ENCODE results near the gene CHST8.

The CHST8 gene

DNA sequence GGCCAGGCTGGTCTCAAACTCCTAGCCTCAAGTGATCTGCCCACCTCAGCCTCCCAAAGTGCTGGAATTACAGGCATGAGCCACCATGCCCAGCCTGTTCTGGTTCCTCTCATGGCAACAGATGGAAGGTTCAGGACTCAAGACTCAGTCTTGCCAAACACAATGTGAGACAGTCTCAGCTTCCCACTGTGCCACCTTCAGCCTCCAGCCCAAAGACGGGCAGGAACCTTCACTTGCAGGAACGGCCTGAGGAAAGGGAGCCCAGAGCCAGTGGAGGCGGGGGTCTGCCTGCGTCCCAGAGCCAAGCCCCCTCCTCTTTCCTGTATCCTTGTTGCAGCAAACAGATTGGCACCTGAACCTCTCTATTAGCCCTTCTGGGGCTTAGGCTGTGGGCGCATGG is 2.9 kb upstream of the CHST8 start:
- no peak for DNase-seq (ENCODE audit: low read depth)

DNA sequence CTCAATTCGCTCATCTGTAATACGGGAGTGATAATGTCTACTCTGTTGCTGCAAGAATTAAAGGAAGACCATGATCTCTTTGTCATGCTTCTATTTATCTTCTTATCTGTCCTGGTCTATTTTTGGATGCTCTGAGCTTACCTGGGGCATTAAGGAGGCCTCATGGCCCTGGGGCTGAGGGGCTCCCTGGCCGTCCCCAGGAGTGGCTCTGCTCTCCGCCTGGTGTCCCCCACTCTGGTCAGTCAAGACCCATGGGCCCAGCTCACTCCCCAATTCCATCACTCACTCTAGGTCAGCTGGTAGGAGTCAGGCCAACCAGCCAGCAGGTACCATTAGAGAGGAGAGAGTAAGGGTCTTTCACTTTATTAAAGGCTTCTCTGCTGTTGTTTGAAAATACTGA is 1.1 kb upstream of the CHST8 start:
- no peak for DNase-seq (ENCODE audit: low read depth)

DNA sequence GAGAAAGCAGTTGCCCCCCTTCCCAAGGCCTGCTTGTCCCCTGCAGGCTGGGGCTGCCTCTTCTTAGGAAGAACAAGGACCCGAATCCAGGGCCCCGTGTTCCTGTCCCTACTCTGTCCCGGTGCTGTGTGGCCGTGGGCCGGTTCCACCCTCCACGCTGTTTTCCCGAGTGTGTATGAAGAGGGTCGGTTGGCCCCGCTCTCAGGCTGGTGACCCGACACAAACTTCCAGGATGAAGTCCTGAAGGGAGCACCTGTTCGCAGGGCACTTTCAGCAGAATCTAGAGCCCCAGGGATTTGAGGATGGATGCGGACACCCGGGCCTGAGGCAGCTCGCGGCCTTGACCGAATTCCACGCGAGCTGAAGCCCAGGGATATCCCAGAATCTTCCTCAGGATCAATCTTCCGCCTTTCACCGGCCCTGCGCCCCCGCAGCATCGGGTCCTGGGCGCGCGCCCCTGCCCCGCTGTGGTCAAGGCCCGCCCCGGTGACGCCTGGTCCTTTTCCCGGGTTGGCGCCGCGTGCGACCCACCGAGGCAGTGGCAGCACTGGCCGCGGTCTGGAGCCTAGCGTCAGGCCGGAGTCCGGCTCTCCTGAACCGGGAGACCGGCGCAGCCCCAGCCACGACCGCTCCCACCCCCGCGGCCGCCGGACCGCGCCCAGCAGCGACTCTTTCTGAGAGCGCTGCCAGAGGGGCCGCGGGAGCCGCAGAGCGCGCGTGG is 528 bp upstream of the CHST8 start:
- DNase-seq (ENCODE audit: low read depth) = no peak

DNA sequence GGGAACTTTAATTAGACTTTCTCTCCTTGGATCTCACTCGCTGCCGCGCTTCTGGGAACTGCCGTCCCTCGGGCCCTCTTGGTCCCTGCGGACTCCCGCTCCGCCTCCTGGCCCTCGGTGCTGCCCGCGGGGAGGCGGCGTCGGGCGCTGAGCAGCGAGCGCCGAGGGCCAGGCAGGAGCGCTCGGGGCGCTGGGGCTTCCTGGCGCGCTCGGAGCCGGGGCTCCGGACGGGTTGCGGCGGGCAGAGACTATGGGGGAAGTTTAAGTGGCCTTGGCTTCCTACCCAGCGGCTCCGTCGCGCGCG is 704 bp downstream of the CHST8 start:
- DNase-seq (ENCODE audit: low read depth) = no peak

DNA sequence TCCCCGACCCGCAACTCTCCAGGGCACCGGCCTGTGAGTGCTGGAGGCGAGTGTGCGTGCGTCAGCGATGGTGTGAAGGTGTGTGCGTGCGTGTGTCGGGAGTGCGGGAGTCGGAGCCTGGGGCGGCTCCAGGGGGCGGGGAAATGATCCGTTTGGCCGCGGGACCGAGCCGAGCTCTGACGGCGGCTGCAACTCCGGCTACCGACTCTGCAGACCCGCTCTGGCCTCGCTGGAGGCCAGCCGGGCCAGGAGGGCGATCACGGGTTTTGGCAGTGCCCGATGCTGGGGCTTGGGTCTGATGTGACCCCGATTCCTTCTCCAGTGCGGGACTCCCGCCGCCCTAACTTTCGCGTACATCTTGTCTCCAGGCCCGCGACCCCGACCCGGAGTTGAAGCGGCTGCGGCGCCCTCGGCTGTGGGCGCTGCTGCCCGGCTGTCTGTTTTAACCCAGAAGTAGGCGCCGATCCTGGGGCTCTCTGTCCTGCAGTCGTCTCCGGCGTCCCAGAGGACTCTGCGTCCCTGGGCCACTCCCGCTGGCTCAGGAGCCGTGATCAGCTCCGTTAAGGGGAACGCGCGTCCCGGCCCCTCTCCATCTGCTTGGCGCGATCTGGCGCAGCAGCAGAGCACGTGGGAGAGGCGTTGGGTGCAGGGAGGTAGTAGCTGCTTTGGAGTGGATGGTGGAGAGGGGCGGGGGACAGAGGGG is 1.2 kb downstream of the CHST8 start:
- no peak for DNase-seq (ENCODE audit: low read depth)

DNA sequence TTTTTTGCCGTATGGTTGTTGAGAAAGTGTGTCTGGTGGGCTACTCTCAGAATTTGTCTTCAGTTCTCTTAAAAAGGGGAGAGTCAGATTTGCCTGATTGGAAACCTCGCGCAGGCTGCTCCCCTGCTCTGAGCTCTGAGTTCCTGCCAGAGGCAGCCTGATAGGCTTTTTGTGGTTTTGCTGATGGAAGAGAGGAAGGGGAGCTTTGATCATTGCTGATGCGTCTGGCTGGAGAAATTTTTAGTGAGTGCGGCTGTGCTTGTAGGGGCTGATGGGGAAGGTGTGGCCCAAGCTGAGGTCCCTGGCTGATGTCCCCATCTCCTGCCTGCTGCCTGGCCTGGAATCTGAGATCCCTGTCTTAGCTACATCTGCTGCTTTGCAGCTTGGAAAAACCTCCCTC is 2.8 kb downstream of the CHST8 start:
- DNase-seq (ENCODE audit: low read depth) = no peak

DNA sequence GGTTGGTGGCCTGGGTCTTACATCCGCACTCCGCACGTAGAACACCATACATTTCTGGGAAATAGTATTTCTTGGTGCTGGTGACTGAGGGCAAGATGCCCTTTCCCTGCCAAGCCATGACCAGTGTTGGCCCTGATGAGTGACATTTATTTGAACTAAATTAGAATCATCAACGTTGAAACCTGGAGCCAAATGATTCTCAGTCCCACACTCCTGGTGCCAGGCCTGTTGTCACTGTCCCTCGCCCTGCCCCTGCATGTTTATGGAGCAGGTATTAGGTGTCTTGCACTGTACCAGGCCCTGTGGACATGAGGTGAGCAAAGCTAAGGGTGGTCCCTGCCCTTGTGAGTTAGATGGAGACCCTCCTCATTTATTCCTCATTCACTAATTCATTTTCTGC is 5.8 kb downstream of the CHST8 start:
- no peak for DNase-seq (ENCODE audit: low read depth)

DNA sequence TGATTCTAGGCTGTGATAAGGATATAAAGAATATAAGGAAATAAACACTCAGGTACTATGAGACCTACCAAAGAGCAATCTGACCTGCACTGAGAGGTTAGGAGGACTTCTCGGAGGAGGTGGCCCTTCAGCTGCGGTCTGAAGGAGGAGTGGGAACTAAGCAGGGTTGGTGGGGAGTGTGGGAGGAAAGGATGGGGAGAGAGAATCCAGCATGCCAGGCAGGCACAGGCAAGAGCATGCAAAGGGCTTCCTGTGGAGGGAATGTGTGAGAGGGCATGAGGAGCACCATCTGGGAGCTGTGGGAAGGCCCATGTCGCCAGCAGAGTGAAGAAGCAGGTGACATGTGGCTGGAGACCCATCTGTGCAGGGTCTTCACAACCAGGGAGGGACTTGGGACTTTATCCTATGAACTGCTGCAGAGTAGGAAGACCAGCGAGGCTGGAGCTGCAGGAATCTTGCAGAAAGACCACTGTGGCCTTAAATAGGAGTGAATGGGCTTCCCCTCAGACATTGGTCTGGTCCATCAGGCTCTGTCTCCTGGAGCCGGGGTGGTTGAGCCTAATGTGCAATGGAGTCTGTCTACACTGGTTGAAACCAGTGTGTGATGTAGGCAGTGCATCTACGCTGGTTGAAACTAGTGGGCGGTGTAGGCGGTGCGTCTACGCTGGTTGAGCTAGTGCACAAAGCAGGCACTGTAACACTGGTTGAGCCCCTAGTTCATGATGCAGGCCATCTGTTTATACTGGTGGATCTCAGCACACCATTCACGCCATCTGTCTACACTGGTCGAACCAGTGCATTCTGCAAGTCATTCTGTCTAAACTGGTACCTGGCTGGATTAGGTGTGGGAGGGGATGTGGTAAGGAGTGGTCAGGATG is 6.4 kb downstream of the CHST8 start:
- no peak for DNase-seq (ENCODE audit: low read depth)

DNA sequence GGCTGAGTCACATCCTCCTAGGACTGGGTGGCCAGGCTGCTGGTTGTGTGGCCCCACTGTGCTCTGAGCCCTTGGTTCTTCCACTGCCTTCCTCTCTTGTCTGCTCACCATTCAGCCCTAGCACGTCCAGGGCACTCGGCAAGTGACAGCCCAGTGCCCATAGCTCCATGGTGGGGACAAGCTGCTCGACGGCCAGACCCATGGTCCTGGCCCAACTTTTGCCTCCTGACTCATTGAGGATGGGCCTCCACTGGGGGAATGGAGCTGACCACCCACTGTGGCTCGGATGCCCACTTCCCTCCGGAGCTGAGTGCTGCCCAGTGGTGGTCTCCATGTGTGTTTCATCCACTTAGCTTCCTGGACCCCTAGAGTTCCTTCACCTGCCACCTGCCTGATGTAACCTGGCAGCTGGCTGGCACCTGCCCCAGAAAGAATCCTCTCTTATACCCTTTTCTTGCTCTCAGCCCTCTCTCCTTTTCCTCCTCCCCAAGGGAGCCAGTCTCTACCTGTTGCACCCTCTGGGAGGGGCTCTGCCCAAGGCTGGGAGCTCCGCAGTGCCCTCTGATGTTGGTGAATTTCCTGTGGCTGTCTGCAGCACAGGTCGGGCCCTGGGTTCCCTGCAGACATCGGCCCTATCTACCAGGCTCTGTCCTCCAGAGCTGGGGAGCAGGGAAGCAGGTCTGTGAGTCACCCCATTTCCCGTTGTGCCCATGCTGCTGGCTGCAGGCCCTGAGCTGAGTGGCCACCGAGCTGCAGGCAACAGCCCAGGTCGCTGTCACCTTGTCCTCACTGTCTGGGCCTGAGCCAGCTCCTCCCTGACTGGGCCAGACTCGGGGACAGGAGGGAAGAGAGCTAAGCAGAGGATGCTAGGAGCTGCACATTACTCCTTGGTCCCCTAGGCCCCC is 7.4 kb downstream of the CHST8 start:
- no peak for DNase-seq (ENCODE audit: low read depth)

DNA sequence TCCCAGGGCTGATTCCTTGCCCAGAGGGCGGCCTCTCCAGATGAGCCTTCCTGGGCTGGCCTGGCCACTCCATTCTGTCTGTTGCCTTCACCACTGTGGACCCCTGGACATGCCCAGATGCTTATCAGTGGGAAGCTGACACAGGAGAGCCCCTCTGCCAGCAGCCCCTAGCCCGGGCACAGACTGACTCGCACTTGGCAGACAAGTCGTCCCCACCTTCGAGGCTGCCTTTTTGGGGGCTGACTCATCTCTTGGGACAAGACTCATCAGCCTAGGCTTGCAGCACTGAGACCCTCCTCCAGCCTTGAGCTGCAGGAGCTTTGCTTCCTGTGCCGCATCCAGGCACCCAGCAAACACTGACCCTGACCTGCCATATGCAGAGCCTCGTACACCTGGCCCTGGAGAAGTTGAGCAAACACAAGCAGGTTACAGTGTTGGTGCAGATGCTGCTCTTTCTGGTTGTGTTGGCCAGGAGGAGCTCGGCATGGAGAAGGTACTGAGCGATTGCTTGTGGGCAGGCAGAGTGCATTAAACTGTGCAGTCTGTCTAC is 8.1 kb downstream of the CHST8 start:
- no peak for DNase-seq (ENCODE audit: low read depth)

DNA sequence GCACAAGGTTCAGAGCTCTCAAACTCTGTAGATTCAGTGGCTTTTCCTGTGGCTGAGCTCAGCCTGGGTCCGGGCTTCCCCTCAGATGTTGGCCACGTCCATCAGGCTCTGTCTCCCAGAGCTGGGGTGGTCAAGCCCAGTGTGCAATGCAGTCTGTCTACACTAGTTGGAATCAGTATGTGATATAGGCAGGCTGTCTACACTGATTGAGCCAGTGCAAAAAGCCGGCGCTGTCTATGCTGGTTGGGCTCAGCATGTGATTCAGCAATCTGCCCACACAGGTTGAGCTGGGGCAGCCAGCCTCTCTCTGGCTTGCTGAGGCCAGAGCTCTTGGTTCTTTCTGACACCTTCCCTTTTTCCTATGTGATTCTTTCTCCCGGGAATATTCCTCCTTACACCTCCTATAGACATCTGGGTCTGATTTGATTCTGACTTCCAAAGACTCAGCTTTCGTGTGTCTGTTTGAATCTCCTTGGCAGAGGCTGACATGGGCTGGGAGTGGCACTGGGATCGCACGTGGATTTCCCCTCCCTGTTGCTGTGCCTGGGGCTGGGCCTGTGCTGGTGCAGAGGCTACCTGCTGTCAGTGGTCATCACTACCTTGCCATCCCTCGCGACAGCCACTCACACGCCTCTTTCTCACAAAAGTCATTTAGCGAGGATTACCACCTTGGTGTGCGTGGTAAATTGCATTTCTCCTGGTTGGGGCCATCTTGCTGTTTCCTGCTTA is 9.3 kb downstream of the CHST8 start:
- no peak for DNase-seq (ENCODE audit: low read depth)

DNA sequence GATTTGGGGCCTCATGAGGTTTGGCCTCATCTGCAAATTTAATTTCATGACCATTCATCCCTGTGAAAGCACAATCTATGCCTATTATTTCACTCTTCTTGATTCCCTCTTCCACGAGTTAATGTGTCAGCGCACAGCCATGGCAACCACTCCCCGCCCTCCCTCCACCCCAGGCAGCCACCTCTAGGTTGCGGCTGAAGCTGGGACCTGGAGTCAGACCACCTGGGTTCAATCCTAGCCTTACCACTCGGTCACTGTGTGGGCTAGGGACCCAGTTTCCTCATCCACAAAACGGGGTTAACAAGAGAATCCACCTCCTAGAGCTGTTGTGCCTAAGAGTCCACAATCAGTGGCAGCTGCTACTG is 9.8 kb downstream of the CHST8 start:
- DNase-seq (ENCODE audit: low read depth) = no peak

DNA sequence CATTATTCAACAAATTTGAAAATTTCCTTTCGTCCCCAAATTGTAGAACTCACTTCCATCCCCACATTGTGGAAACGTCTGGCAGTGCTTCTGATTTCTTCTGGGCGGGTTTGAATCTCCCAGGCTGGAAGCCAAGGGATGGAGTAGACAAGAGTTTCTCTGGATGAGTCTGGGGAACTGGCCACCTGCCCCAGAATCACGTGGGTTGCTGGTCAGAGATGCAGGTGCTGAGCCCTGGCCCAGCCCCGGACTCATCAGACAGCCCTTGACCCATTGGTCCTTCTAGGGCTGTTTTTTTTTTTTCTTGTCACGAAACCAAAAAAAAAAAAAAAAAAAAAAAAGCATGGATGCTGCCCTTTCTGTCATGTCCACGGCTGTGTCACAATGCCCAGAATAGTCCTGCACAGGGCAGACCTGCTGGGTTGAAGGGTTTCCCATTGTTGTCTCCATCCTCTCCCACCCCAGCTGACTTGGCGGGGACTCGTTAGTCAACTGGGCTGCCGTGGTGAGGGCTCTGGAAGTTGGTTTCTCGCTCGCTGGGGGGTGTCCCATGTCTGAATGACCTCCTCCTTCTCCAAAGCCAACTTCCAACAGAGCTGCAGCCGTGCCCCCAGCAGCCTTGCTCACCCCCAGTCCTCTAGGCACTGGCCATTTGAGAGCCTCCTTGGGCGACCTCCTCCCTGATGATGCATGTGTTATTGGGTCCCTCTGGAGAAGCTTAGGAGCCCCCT is 12.8 kb downstream of the CHST8 start:
- no peak for DNase-seq (ENCODE audit: low read depth)

DNA sequence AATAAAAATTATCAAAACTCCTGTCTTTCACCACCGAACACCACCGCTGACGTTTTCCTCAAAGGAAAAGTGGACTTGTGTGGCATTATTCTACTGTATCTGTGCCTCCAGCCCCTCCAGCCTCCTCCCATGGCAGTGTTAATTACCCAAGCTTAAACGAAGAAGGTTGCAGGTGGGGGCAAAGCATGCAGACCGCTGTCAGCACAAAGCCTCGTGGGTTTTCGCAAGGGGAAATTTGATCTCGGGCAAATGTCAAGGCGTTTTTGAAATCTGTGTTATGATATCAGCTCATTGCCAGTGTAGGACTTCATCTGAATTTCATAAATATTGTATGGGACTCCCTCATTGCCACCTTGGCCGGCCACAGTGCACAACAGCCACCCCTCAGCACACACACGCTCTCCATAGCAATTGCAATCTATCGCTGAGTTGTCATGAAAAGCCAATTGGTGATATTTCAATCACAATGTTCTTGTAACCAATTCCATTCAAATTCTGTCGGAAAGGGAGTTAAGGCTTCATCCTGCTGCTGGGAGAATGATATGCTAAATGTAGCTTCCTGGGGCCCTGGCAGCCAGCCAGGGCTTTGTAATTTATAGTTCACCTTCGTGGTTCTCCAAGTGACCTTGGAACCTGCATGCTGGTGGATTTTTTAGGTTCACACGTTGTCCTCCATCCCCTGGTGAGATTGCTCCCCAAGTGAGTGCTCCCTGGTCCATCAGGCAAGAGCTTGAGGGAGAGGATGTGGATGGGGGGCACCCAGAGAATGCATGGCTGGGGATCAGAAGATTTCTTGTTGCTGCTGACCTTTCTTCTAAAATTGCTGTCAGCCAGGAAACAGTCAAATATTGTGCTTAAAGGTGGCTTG is 16.6 kb downstream of the CHST8 start:
- DNase-seq (ENCODE audit: low read depth) = no peak

DNA sequence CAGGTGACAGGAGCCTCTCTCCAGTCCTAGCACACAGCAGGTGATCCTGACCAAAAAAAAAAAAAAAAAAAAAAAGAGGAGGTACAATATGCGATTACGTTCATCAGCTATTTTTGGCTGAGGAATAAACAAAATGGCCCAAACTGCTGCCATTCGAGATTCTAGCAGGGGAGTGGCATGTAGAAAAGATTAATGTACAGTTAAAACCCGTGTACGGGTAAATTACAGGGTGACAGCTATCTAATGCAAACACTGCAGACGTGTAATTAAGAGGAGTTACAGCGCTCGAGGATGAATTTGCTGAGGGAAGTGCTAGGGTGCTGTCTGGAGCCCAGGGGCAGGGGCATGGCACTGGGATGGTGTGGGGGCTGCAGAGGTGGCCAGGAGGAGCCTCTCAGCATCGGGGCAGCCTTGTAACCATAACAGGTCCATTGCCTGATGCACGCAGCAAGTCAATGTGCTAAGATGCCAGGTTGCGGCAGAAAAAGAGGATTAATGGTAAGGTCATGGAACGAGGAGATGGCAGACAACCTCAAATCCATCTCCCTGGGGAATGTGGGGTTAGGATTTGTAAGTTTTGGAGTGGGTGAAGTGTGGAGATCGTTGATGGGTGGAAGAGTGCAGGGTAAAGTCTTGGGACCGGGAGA is 17.4 kb downstream of the CHST8 start:
- no peak for DNase-seq (ENCODE audit: low read depth)

DNA sequence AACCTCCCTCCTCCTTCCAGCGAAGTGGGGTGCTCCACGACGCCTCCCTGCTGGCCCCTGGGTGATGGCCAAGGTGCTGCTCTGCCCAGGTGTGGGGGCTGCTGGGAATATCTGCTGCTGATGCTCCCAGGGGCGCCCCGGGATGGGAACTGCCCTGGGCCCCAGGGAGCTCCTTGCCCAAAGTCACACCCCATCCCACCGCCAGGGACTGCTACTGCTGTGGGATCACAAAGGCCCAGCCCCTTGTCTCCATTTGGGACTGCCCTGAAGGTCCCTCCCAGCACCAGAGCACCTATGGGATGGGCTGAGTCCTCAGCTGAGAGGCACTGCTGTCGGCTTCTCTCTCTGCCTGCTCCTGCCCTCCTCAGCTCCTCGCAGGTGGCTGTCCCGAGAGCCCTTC is 19.0 kb downstream of the CHST8 start:
- DNase-seq (ENCODE audit: low read depth) = no peak

DNA sequence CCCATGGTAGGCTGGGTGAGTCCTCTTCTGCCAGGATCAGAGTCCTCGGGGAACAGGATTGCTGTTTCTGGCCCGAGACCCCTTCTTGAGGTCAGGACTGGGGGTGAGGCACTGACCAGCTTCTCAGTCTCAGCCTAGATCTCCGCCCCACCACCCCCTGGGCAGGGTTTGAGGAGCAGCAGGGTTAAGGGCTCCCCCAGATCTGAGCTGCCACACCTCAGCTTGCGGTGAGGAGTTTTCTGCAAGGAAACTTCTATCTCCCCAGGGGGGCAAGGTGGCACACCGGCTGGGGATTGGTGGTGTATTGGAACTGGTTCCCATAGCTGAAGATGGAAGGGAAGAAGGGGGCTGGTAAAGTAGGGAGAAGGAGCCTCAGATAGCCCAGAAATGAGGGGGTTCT is 19.5 kb downstream of the CHST8 start:
- no peak for DNase-seq (ENCODE audit: low read depth)

DNA sequence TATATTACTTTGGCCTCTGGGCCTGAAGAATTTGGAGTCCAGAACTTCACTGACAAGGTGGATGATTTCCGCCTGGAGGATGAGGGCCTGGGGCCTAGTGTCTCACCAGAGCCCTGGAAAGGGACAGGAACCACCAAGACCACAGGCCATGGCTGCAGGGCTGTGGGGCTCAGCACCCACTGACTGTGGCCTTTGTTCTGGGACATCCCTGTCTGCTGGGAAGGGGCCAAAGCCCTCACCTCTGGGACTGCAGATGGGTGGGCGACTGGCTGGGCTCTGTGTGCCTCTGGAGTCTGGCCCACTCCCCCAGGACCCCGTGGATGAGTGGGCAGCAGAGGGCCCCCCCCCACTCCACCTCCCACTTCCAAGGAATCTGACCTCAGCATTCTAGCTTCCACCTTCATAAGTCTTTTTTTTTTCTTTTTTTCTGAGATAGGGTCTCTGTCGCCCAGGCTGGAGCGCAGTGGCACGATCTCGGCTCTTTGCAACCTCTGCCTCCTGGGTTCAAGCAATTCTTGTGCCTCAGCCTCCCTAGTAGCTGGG is 20.3 kb downstream of the CHST8 start:
- no peak for DNase-seq (ENCODE audit: low read depth)

Data from activated T-cell treated with anti-CD3 and anti-CD28 coated beads for 24 hours (primary cell).